HCT116 (cell line): ENCODE measurements around the gene AGTPBP1. TPM values are rescaled to one million over a fixed set of nuclear protein-coding genes. Genes with fewer than 3 reads are reported as not detected.

Experiments
- ATAC-seq: fragments of 200-7000 bp; cut with Tn5 transposase; 2 replicates; pipeline ENCODE4 v1.9.1; 2020; ENCODE audit warnings: mild to moderate bottlenecking, moderate library complexity
- BruUV-seq: library from RNA; stranded (reverse); fragments of 400-500 nt; replicated peaks from 2 replicates; lab custom pipeline; 2021; lab: Mats Ljungman, UMichigan
- CTCF ChIA-PET: fragments of 300-600 bp; sonication (Branson Sonifier 250); formaldehyde crosslinking; loops from one replicate; lab custom pipeline; 2021; ENCODE audit warnings: antibody characterized with exemption; lab: Charles Lee
- POLR2A ChIA-PET: fragments of 300-600, 350-600 bp; sonication (Branson Sonifier 250); formaldehyde crosslinking; loops from one replicate; lab custom pipeline; 2021; ENCODE audit warnings: antibody characterized with exemption; lab: Charles Lee
- RAD21 ChIA-PET, 2 experiments: fragments of 300-600 bp; sonication (Branson Sonifier 250); formaldehyde crosslinking; loops; one replicate each; lab custom pipeline; 2023; ENCODE audit warnings: low total read pairs in 2 of 2; ENCODE audit not compliant: uncharacterized antibody in 2 of 2, unreplicated experiment in 2 of 2, low non-redundant PET in 1 of 2; lab: Charles Lee
- DNase-seq: peaks from one replicate; pipeline ENCODE4 v3.0.0-alpha.2; 2010; ENCODE audit warnings: low read depth, low spot score
- H2AFZ ChIP-seq: fragments of 200-600 bp; shearing (Covaris generic), sonication (generic); 2 replicates; pipeline ENCODE4 v1.6.1; 2017; ENCODE audit warnings: low read depth, mixed run types, mixed read lengths, antibody characterized with exemption, low read length; ENCODE audit not compliant: poor library complexity, severe bottlenecking
- H3K27ac ChIP-seq: 2 replicates; pipeline ENCODE4 v1.5.1; 2012; ENCODE audit warnings: low read depth, low read length
- H3K27me3 ChIP-seq: fragments of 200-600 bp; sonication (generic); 2 replicates; pipeline ENCODE4 v1.6.1; 2016; ENCODE audit warnings: mixed run types, low read length, mixed read lengths; ENCODE audit not compliant: insufficient read depth
- H3K36me3 ChIP-seq, 2 experiments: fragments of 200-500 bp in 1 of 2; fragments of 200-600 bp in 1 of 2; sonication (Bioruptor generic) in 1 of 2; sonication (generic) in 1 of 2; 2 replicates each; pipeline versions ENCODE4 v1.5.1 to v1.6.1; 2014 to 2016; ENCODE audit warnings: low read length in 2 of 2, inconsistent platforms in 1 of 2, mixed read lengths in 1 of 2, mixed run types in 1 of 2; ENCODE audit not compliant: insufficient read depth in 2 of 2, control insufficient read depth in 1 of 2
- H3K4me1 ChIP-seq, 2 experiments: fragments of 200-600 bp in 1 of 2; sonication (generic) in 1 of 2; 2 replicates each; pipeline versions ENCODE4 v1.5.1 to v1.6.1; 2012 to 2017; ENCODE audit warnings: low read length in 2 of 2, inconsistent platforms in 1 of 2, mild to moderate bottlenecking in 1 of 2, mixed read lengths in 1 of 2, mixed run types in 1 of 2, moderate library complexity in 1 of 2; ENCODE audit not compliant: insufficient read depth in 2 of 2, control insufficient read depth in 1 of 2
- H3K4me2 ChIP-seq: fragments of 200-600 bp; sonication (generic); 2 replicates; pipeline ENCODE4 v1.6.1; 2017; ENCODE audit warnings: mixed run types, low read length, mixed read lengths
- H3K4me3 ChIP-seq, 2 experiments: fragments of 200-600 bp in 1 of 2; sonication (generic) in 1 of 2; replicated peaks in 1 of 2; 2 replicates each; pipeline ENCODE4 v1.5.1; 2011 to 2016; ENCODE audit warnings: low read length in 2 of 2, control low read depth in 1 of 2, low read depth in 1 of 2, mild to moderate bottlenecking in 1 of 2, mixed read lengths in 1 of 2, mixed run types in 1 of 2
- H3K79me2 ChIP-seq: fragments of 200-600 bp; sonication (generic); 2 replicates; pipeline ENCODE4 v1.6.1; 2017; ENCODE audit warnings: mild to moderate bottlenecking, mixed run types, low read length, moderate library complexity, mixed read lengths; ENCODE audit not compliant: insufficient read depth
- H3K9ac ChIP-seq: fragments of 200-600 bp; sonication (generic); 2 replicates; pipeline ENCODE4 v1.6.1; 2016; ENCODE audit warnings: low read length, mixed read lengths
- H3K9me2 ChIP-seq: fragments of 200-600 bp; sonication (generic), shearing (Covaris generic); 2 replicates; pipeline ENCODE4 v1.6.1; 2017; ENCODE audit warnings: mixed run types, mild to moderate bottlenecking, moderate library complexity; ENCODE audit not compliant: insufficient read depth
- H3K9me3 ChIP-seq, 2 experiments: fragments of 200-500 bp in 1 of 2; fragments of 200-600 bp in 1 of 2; sonication (Bioruptor generic) in 1 of 2; sonication (generic) in 1 of 2; 2 replicates each; pipeline ENCODE4 v1.6.1; 2014 to 2017; ENCODE audit warnings: low read length in 2 of 2, mixed read lengths in 2 of 2, inconsistent platforms in 1 of 2, low read depth in 1 of 2, mild to moderate bottlenecking in 1 of 2, mixed run types in 1 of 2, moderate library complexity in 1 of 2; ENCODE audit not compliant: control insufficient read depth in 1 of 2, insufficient read depth in 1 of 2
- H4K20me1 ChIP-seq: fragments of 200-600 bp; sonication (generic), shearing (Covaris generic); 2 replicates; pipeline ENCODE4 v1.6.1; 2017; ENCODE audit warnings: mixed run types, mild to moderate bottlenecking, moderate library complexity; ENCODE audit not compliant: insufficient read depth
- CEBPB ChIP-seq: IDR thresholded peaks from 2 replicates; pipeline ENCODE4 v1.6.1; 2012; ENCODE audit warnings: low read depth
- EGR1 ChIP-seq: IDR thresholded peaks from 2 replicates; pipeline ENCODE4 v1.6.1; 2012; ENCODE audit warnings: low read depth
- EZH2phosphoT487 ChIP-seq: fragments of 200-600 bp; IDR thresholded peaks from 2 replicates; pipeline ENCODE4 v1.6.1; 2018; ENCODE audit warnings: antibody characterized with exemption, borderline replicate concordance
- JUND ChIP-seq: IDR thresholded peaks from 2 replicates; pipeline ENCODE4 v1.6.1; 2012
- POLR2A ChIP-seq: IDR thresholded peaks from 2 replicates; pipeline ENCODE4 v1.7.0; 2011; ENCODE audit warnings: borderline replicate concordance; ENCODE audit not compliant: insufficient read depth, insufficient read length; ENCODE audit errors: extremely low read depth
- TCF7L2 ChIP-seq: IDR thresholded peaks from 2 replicates; pipeline ENCODE4 v1.7.0; 2011; ENCODE audit warnings: borderline replicate concordance, inconsistent platforms; ENCODE audit not compliant: insufficient read depth, insufficient read length; ENCODE audit errors: extremely low read depth
- intact Hi-C: fragments of 100-400 bp; cut with micrococcal nuclease; formaldehyde crosslinking; loops from 2 replicates; pipeline ENCODE4 v1.10.0; 2022
- total RNA-seq: library from RNA; stranded (reverse); gene quantifications from one replicate; pipeline ENCODE4 v1.2.1, GENCODE V29; 2021; ENCODE audit not compliant: unreplicated experiment
- TF ChIP-seq, protein P1 (sequence below): IDR thresholded peaks from 2 replicates; pipeline ENCODE4 v1.6.1; 2012; ENCODE audit warnings: low read depth
- TF ChIP-seq, protein P2 (sequence below): IDR thresholded peaks from 2 replicates; pipeline ENCODE4 v1.6.1; 2012
- TF ChIP-seq, protein P3 (sequence below), 3 experiments: fragments of 200-600 bp in 1 of 3; sonication (generic) in 1 of 3; IDR thresholded peaks in 2 of 3; conservative IDR thresholded peaks in 1 of 3; 2 replicates each; pipeline ENCODE4 v1.5.1; 2012 to 2017; ENCODE audit warnings: low read depth in 2 of 3, low read length in 2 of 3, antibody characterized with exemption in 1 of 3, borderline replicate concordance in 1 of 3, control low read depth in 1 of 3, mild to moderate bottlenecking in 1 of 3, mixed read lengths in 1 of 3, mixed run types in 1 of 3, moderate library complexity in 1 of 3; ENCODE audit not compliant: insufficient read depth in 1 of 3
- TF ChIP-seq, protein P4 (sequence below): IDR thresholded peaks from 2 replicates; pipeline ENCODE4 v1.6.1; 2012

AGTPBP1 gene
- total RNA-seq, 1 experiment from 2014 or later = 17.4 TPM

DNA sequence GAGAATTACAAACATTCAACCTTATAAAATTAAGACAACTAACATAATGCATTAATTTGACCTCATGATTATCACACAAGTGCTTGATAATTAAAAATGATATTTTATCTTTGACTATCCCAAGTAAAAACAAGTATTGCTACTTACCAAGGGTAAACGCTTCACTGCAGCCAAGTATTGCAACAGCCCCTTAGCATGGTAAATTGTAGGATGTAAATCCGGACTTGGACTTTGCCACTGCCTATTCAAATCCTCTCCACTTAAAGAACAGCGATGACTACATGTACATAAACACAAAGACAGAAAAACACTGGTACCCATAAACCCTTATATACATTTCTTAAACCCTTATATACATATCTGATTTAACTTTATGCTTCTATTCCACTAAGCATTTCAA, 155.1 kb downstream of the AGTPBP1 start:
- ChIA-PET RAD21 (no interaction called here), CTCF (no interaction called here), POLR2A (no interaction called here)
- H3K4me1 ChIP-seq = no peaks in the 10 kb centered on the region
- TF ChIP-seq POLR2A (no peak), TCF7L2 (no peak), EZH2phosphoT487 (no peak), CEBPB (no peak), EGR1 (no peak), JUND (no peak)
- TF ChIP-seq, protein P1, sequence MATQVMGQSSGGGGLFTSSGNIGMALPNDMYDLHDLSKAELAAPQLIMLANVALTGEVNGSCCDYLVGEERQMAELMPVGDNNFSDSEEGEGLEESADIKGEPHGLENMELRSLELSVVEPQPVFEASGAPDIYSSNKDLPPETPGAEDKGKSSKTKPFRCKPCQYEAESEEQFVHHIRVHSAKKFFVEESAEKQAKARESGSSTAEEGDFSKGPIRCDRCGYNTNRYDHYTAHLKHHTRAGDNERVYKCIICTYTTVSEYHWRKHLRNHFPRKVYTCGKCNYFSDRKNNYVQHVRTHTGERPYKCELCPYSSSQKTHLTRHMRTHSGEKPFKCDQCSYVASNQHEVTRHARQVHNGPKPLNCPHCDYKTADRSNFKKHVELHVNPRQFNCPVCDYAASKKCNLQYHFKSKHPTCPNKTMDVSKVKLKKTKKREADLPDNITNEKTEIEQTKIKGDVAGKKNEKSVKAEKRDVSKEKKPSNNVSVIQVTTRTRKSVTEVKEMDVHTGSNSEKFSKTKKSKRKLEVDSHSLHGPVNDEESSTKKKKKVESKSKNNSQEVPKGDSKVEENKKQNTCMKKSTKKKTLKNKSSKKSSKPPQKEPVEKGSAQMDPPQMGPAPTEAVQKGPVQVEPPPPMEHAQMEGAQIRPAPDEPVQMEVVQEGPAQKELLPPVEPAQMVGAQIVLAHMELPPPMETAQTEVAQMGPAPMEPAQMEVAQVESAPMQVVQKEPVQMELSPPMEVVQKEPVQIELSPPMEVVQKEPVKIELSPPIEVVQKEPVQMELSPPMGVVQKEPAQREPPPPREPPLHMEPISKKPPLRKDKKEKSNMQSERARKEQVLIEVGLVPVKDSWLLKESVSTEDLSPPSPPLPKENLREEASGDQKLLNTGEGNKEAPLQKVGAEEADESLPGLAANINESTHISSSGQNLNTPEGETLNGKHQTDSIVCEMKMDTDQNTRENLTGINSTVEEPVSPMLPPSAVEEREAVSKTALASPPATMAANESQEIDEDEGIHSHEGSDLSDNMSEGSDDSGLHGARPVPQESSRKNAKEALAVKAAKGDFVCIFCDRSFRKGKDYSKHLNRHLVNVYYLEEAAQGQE = no peak
- TF ChIP-seq, protein P2, sequence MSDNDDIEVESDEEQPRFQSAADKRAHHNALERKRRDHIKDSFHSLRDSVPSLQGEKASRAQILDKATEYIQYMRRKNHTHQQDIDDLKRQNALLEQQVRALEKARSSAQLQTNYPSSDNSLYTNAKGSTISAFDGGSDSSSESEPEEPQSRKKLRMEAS = no peak
- TF ChIP-seq, protein P3, sequence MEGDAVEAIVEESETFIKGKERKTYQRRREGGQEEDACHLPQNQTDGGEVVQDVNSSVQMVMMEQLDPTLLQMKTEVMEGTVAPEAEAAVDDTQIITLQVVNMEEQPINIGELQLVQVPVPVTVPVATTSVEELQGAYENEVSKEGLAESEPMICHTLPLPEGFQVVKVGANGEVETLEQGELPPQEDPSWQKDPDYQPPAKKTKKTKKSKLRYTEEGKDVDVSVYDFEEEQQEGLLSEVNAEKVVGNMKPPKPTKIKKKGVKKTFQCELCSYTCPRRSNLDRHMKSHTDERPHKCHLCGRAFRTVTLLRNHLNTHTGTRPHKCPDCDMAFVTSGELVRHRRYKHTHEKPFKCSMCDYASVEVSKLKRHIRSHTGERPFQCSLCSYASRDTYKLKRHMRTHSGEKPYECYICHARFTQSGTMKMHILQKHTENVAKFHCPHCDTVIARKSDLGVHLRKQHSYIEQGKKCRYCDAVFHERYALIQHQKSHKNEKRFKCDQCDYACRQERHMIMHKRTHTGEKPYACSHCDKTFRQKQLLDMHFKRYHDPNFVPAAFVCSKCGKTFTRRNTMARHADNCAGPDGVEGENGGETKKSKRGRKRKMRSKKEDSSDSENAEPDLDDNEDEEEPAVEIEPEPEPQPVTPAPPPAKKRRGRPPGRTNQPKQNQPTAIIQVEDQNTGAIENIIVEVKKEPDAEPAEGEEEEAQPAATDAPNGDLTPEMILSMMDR (IDR thresholded peaks at IDR 0.05 in 2 of 3, conservative IDR thresholded peaks at IDR 0.05 in 1 of 3; ENCODE audit: borderline replicate concordance in 1 of 3, insufficient read depth in 1 of 3, low read depth in 2 of 3, low read length in 2 of 3) = no peak
- TF ChIP-seq, protein P4, sequence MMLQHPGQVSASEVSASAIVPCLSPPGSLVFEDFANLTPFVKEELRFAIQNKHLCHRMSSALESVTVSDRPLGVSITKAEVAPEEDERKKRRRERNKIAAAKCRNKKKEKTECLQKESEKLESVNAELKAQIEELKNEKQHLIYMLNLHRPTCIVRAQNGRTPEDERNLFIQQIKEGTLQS = no peak
- DNase-seq = no peak
- no peak overlapping the region for H3K4me3 ChIP-seq
- no peak for ATAC-seq
- no peaks in the 10 kb centered on the region for H3K9me2 ChIP-seq
- no peaks in the 10 kb centered on the region for H3K79me2 ChIP-seq
- H4K20me1 ChIP-seq = no peaks in the 10 kb centered on the region
- H2AFZ ChIP-seq = no peak overlapping the region
- H3K9ac ChIP-seq = no peak overlapping the region
- H3K27ac ChIP-seq = no peak overlapping the region
- BruUV-seq = no TSS peak
- H3K4me2 ChIP-seq = no peak overlapping the region
- H3K27me3 ChIP-seq = no peaks in the 10 kb centered on the region
- H3K9me3 ChIP-seq = no peaks in the 10 kb centered on the region
- no peaks in the 10 kb centered on the region for H3K36me3 ChIP-seq
- intact Hi-C loops = no loop called here
